GM12801 (cell line): ENCODE data around the gene BTN2A1.

Experiments used
- TF ChIP-seq, protein P1 (sequence below): IDR thresholded peaks from one replicate; pipeline ENCODE4 v1.5.1; 2011; ENCODE audit warnings: control low read depth; ENCODE audit not compliant: insufficient read length; ENCODE audit errors: extremely low read depth

BTN2A1 gene

DNA sequence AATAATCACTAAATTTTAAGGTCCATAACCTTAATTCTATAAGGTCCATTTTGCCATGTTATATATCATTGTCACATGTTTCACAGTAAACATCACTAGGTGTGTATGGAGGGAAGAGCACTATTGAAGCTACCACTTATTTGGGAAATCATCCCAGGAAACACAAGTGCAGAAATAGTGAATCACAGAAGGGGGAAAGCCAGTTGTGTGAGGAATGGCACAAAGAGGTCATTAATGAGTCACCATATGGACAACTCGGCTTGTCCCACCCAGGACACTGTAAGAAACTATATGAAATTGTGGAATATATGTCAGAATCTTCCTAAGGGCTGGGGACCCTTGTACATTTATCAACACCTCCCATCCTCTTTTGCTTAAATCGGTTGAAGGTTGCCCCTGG lies 42.0 kb upstream of the BTN2A1 start:
- TF ChIP-seq, protein P1, sequence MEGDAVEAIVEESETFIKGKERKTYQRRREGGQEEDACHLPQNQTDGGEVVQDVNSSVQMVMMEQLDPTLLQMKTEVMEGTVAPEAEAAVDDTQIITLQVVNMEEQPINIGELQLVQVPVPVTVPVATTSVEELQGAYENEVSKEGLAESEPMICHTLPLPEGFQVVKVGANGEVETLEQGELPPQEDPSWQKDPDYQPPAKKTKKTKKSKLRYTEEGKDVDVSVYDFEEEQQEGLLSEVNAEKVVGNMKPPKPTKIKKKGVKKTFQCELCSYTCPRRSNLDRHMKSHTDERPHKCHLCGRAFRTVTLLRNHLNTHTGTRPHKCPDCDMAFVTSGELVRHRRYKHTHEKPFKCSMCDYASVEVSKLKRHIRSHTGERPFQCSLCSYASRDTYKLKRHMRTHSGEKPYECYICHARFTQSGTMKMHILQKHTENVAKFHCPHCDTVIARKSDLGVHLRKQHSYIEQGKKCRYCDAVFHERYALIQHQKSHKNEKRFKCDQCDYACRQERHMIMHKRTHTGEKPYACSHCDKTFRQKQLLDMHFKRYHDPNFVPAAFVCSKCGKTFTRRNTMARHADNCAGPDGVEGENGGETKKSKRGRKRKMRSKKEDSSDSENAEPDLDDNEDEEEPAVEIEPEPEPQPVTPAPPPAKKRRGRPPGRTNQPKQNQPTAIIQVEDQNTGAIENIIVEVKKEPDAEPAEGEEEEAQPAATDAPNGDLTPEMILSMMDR = no peak

DNA sequence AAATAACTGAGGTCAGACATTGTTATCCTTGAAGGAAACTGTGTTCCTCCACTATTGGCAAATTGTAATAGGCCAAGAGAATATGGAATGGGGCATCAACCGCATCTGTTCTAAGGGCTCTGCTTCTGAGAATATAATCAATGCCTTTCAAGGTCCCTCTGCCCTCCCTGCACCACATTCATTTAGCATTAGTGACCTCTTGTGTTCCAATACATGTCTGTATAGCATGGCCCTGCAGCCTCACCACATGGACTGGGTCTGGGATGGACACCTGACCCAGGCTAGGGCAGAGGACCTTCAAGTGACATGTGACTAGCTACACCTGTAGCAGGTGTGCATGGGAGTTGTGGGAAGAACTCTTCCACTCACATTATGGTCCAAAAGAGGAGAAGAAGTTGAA lies 41.5 kb upstream of the BTN2A1 start:
- TF ChIP-seq, protein P1 = no peak

DNA sequence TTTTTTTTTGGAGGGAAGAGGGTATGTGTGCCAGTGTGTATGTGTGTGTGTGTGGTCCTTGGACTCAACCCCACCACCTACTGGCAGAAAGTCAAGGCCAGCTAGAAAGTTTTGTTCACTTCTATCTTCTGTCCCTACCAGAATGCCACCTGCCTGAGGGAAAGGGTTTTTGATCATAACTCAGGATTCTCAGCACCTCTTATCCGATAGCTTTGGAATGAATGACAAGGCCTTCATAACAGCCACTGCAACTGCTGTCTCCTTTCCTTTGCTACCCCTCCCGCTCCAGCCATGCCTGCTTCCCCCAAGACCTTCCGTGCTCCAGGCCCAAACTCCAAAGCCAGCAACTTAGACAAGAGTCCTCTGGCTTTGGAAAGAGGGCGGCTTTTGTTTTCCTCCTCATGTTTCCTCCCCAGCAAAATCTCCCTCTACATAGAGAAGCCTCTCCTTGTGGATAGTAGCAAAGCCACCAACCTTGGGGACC lies 37.0 kb upstream of the BTN2A1 start:
- TF ChIP-seq, protein P1 = no peak

DNA sequence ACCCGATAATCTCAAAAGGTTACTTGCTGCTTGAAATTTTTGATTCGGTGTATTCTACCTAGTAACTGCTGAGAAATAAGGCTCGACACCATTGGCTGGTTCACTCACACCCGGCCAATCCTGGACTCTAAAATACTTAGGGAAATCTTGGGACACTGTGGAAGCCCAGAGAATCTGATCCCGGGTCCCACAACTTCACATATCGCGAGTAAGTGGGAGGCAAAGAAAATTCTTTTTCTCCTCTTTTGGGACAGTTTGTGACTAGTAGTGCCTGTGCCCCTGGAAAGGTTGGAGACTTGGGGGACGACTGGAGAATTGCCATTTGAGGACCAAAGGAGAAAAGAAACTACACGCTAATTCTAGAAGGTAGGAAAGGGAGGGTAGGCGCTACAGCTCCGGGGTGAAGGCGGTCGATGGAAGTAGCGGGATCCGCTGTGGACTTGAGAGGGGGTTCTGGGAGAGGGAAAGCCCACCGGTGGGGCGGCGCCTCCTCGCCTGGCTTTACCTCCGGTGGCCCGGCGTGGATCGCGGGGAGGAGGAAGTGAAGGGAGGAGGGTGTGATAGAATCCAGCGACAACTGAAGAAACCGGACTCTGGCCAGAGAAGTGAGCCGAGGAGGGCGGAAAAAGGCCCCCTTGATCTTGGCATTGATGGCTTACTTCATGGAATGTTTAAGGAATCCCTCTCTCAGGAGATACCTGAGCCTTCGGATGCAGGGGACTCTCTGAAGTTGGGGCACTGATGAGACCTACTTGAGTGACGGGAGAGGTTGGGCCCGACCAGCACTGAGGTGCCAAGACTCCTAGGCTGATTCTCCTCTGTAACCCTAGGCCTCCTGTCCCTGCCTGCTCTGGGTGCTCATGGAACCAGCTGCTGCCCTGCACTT lies 36.3 kb upstream of the BTN2A1 start:
- TF ChIP-seq, protein P1 = no peak

DNA sequence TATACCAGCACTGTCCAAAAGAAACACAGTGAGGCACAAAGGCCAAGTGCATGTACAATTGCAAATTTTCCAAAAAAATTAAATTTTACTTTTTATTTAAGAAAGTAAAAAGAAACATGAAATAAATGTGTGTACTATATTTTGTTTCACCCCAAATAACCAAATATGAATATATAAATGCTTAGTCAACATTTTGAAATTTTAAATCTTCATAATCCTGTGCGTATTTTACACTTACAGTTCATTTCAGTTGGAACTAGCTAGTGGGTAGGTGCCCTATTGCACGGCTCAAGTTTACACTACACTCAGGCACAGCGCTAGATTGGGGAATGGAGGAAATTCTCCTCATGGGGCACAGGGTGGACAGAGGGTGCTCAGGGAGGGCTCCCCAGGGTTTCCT lies 35.4 kb upstream of the BTN2A1 start:
- TF ChIP-seq, protein P1 = no peak

DNA sequence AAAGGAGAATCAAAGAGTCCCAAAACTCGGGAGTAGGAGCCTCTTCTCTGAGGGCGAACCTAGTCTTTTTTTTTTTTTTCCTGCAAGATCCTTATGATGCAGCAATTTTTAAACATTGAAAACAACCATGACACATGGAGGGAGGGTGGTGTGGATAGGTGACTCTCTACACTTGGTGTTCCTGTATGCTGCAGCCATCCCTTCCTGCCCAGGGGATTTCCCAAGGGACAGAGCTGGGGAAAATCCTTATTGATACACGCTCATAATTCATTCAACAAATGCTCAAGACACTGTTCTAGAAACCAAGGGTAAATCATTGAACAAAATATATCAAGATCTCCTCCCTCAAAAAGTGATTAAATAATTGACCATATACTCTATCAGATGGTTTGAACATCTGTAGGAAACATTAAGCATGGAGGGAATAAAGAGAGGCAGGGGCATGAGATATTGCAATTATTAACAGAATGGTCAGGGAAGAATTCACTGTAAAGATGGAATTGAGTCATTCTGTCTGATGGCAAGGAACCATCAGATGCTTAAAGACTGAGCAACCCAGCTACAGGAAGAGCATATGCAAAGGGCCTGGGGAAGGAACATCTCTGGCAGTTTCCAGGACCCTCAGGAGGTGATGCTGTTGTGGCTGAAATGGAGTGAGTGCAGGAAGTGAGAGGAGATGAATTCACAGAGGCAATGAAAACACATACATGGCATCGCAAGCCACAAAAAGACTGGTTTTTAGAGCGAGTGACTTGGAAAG lies 30.9 kb upstream of the BTN2A1 start:
- TF ChIP-seq, protein P1 = no peak

DNA sequence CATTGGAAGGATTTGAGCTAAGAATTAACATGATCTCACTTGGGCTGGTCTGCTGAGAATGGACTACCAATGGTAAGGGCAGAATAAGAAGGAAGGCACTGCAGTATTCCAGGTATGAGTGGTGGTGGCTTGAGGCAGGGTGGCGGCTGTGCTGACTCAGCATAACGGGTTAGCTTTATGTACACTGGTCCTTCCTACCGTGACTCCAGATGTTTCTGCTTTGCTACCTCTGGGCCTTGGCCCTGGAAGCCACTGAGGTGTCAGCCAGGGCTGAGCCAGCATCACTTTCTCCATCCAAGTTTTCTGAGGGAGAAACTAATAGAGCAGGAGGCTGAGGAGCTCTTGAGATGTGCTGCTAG lies 30.3 kb upstream of the BTN2A1 start:
- TF ChIP-seq, protein P1 = no peak
